NCI-H187 treated with DMSO at 0.1 percent for 48 hours (cell line): ENCODE measurements around the gene GPI.
A peak's percentile ranks its signal among the peaks of the same experiment; 100 is the strongest.
"Not testable (repeated sequence)": the region's sequence is repeated elsewhere in the genome, so short reads cannot be mapped to it uniquely, and the experiment has no call there.

Experiments
- DNase-seq: peaks from one replicate; lab custom pipeline; 2025; lab: John Stamatoyannopoulos, UW

Gene GPI

DNA sequence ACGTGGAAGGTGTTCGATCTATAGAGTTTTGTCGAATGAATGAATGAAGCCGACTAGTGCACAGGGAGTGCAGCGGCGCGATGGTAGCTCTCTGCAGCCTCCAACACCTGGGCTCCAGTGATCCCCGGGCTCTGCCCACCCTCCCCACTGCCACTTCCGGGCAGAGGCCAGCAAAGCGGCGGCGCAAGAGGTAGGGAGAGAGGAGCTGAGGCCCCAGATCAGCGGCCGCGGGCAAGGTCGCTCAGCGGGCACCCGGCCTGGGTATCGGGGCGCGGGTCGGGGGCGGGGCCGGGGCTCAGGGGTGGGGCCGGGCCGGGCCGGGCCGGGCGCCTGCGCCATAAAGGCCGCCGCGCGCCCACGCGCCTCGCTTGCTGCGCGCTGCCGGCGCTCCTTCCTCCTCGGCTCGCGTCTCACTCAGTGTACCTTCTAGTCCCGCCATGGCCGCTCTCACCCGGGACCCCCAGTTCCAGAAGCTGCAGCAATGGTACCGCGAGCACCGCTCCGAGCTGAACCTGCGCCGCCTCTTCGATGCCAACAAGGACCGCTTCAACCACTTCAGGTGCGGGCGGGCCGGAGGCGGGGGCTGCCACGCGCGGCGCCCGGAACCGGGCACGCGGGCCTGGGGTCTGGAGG is at the start of gene GPI:
Gene GPI, plus strand, starts transcription at position 367 of the 633 bp plus-strand sequence. Its CDS starts 71 bp downstream, at position 438.
- peak; percentile 34 for DNase-seq

DNA sequence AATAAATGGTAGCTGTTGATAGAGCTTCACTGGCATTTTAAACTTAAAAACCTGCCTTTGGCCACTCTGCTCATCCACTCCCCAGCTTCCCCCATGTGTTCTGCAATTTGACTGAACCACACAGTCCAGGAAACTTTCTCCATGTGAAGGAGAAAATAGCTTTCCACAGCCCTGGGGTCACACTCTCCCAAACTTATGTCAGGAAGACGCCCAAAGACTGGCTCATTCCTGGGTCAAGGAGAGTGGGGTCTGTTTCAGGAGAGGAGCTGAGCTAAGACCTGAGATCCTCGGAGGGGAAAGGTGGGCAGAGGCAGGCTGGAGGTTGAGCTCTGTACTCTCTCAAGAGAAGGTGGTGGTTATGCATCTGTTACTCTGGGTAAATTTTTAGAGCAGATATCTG is 48.7 kb upstream of the GPI start:
- DNase-seq: no peak

DNA sequence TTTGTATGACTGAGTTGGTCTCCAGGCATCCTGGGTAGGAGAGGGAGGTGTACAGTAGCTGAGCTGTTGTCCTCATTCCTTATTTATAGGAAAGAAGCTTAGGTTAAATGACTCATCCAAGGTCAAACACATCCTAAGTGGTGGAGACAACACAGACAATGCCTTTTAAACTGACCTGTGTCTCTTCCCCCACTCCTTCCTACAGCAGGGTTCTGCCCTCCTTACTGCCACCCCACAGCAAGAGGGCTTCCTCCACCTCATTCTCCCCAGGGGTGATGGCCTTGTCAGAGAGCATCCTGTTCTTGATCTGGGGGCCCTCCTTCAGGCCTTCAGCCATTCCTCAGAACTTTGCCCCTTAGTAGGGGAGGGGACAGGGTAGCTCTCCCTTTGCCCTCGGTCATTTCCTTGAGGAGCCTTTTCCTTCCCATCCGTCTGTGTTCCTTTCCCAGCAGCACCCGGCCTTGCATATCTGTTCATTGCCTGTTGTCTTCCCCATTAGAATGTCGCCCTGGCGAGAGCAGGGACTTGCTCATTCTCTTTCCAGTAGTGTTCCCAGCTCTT is 48.2 kb upstream of the GPI start:
- no peak for DNase-seq

DNA sequence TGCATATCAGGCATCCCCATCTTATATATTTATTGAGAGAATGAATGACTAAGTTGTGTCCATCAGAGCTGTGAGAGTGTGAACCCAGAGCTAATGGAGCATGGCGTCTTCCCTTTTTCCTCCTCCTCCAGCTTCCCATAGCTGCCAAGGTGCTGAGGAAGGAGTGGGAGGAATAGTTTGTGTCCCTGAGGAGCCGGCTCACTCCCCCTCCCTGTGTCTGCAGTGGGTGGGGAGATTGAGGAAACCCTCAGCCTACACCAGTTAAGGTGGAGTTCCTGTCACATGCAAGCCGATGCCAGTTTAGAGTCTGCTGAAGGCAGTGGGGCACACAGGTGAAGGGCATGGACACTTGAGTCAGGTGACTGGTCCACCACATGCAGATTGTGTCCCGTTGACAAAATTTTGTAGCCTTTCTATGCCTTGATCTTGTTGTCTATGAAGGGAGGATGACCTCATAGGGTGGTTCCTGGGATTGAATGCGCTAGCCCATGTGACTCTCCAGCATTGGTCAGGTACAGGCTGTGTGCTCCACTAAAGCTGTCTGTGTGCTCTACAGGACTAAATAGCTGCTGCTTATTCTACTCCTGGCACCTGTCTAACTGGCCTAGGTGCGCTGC is 47.6 kb upstream of the GPI start:
- DNase-seq: no peak

DNA sequence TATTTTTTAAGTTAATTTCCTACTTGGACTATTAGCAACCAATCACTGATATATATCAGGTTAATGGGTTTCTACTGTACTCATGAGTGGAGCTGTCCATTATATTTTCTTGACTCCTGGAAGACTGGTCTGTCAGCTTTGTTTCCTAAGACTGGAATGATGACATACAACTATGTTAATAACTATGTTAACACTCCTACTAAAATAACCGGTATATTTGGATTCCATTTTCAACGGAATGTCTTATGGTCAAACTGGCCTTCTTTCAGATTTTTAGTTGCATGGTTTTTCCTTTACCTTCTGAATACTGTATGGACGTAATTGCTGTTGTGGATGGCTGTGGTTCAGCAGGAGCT is 45.8 kb upstream of the GPI start:
- DNase-seq: no peak

DNA sequence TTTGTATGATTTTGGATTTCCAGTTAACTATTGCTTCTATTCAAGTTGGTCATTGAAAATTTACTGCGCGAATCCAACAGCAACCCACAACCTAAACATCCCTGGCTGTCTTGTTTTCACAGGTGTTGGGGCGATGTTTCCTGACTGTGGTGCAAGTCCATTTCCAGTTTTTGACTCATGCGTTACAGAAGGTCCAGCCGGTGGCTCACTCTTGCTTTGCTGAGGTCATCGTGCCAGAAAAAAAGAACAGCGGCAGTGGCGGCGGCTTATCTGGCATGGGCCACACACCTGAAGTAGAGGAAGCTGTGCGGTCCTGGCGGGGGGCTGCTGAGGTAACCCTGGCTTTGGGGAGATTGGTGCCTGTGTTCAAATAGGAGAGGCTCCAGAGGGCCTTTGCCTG is 45.2 kb upstream of the GPI start:
- no peak for DNase-seq

DNA sequence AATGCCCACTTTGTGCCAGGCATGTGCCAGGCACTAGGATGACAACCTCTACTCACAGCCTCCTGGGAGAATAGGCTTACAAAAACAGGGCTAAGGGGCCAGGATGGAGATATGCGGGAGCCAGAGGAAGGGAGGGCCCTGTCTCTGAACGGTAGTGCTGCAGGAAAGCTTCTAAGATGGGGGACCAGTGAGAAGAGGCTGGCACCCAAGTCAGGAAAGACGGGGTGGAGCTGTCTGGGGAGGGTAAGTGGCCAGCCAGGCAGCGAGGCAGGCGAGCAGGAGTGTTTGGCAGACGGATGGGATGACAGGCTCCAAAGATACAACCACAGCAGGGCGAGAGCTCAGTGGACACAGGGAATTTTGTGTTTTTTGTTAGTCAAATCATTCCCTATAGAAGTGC is 44.7 kb upstream of the GPI start:
- no peak for DNase-seq

DNA sequence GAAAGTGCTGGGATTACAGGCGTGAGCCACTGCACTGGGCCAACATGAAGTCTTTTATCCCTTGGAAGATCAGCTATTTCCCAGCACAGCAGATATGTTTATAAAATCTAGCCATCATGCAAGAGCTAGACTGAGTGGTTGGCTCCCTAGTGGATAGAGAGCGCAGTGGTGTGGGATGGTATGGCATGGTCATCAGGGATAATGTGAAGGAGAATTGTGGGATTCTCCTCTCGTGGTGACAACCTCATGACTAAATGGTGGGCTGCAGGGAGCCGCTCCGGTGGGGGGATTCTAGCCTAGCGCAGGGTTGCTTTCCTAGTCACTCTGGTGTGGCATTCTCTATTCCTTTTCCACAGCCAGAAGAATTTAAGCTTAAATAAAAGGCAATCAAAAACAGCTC is 43.3 kb upstream of the GPI start:
- DNase-seq: no peak

DNA sequence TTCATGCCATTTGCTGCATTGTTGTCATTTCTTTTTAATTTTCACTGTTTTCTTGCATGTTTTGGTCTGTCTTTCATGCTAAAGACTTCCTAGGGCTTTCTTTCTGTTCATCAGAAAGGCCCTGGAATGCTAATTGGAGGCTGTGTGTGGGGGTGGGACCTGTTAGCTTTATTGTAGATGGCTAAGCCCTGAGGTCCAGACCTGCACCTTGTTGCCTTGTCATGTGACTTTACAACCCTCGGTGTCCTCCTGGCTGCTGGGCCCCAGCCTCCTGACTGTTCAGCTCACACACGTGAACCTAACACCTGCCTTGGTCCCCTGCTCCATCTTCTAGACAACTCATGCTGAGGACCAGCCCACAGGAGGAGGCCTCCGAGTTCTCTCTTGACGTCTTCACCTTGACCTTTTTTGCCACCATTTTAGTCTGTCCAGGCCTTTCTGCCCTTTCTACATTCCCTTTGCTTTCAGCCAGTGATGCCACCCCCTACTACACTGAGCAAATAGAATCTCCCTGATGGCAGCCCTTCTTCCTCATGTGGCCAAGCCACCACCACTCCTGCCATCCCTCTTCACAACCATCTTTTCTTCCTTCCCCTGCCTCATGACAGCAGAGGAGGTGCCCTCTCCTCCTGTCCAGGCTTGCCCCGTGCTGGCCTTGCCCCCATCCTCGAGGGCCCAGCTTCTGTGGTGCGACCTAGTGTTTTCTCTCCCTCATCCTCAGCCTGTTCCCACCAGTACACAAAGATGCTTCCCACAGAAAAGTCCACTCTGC is 41.4 kb upstream of the GPI start:
- DNase-seq: no peak

DNA sequence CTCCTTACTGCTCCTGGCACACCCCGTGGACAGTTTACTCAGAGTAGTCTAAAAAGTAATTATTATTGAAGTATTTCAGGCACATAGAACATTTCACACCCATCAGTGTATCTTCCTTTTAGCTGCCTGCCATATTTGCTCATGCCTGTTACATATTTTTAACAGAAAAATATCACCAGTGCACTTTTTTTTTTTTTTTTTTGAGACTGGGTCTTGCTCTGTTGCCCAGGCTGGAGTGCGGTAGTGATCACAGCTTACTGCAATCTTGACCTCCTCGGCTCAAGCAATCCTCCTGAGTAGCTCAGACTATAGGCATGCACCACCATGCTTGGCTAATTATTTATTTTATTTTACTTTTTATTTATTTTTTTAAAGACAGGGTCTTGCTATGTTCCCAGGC is 40.7 kb upstream of the GPI start:
- no peak for DNase-seq

DNA sequence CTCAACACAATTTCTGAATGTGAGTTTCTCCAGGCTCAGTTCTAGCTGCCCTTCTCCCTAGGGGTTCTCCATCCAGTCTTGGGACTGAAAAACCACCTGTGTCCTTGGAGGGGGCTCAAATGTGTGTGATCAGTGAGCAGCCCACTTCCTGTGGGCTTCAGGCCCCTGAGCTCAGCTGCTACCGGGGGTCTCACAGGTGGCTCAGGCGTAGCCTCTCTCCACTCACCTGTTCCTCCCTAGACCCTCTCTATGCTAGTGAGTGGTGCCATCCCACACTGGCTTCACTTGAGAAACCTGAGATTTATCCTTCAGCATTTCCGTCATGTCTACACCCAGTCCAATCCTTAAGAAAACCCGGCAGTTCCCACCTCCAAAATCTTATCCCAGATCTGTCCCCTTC is 39.8 kb upstream of the GPI start:
- DNase-seq: no peak

DNA sequence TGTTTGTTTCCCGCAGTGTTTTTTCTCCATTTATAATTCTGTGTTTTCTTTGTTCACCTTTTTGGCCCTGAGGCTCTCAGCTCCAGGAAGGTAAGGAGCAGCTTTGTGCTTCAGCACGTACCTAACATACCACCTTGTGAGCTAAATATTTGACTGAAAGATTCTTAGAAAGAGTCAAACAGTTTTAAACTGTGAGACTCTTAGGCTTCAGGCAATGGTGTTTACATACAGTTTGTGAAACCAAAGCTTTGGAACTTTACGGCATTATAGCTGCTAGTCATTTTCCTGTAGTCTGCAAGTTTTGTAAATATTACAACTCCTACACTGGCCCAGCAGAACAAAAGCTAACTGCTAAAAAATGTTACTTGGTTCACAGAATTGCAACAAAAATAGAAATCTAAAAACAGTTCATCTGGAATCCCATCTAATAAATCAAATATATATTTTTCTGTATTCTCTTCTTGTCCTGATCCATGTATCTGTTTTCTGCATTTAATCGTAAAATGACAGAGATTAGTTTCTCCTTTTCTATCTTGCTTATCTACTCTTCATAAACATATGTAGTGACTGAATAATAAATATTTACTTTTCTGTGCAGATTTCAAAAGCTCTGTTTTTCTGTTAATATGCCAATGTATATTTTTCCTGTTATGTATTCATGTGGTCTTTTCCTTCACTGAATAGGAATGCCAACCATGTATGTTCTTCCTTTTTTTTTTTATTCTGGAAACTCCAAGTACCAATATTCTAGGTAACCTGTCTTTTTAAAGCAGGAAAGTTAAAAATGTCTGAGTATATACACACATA is 38.8 kb upstream of the GPI start:
- no peak for DNase-seq

DNA sequence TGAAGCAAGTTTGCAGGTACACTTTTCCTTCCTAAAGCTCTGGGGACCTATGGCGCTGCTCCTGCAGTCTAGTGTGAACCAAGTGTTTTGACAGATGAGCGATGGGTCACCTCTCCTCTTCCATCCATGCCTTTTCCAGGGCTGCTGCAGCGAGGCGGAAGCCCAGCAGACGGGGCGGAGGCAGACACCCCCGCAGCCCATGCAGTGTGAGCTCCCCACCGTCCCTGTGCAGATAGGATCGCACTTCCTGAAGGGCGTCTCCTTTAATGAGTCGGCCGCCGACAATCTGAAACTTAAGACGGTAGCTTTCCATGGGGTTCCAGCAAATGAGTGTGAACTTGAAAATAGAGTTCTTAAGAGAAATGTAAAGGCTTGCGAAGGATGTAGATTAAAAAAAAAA is 37.1 kb upstream of the GPI start:
- no peak for DNase-seq

DNA sequence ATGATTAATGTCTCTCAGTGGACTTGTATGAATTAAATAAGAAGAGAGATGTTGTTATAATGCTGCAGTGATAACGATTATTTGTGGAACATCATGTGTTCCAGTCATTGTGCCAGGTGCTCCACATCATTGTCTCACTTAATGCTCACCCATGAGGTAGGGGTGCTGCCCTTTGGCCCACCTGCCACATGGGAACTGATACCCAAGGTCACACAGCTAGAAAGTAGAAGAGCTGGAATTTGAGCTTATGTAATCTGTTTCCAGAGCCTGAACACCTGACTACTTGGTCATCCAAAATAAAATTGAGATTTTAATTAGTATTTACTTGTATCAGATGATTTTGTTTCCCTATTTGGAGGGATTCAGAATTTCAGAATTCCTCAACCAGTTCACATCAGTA is 36.0 kb upstream of the GPI start:
- no peak for DNase-seq

DNA sequence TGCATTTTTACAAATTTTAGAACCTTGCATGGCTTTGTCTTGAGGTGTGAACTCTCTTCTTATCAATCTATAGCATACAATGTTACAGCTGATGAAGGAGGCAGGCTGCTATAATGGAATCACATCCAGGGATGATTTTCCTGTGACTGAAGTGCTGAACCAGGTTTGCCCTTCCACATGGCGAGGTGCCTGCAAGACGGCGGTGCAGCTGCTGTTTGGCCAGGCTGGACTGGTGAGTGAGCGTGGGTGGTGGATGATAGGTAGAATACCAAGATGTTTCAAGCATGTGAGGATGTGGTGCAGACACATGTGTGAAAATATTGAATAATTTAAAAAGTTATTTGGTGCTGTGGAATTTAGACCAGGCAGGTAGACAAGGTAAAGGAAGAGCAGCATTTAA is 34.9 kb upstream of the GPI start:
- DNase-seq: no peak

DNA sequence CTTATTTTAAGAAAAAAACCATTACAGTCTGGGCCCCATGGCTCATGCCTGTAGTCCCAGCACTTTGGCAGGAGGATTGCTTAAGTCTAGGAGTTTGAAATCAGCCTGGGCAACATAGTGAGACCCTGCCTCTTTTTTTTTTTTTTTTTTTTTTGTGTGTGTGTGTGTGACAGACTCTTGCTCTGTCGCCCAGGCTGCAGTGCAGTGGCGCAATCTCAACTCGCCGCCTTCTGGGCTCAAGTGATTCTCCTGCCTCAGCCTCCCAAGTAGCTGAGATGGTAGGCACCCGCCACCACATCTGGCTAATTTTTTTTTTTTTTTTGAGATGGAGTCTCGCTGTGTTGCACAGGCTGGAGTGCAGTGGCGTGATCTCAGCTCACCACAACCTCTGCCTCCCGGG is 34.4 kb upstream of the GPI start:
- not testable (repeated sequence) for DNase-seq

DNA sequence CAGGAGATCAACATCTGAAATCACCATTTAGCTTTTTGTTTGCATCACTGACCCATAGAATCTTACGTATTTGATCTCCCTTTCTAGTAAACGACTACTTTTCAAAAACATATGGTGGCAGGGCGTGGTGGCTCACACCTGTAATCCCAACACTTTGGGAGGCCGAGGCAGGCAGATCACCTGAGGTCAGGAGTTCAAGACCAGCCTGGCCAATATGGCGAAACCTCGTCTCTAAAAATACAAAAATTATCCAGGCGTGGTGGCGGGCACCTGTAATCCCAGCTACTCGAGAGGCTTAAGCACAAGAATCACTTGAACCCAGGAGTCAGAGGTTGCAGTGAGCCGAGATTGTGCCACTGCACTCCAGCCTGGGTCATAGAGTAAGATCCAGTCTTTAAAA is 33.4 kb upstream of the GPI start:
- DNase-seq: not testable (repeated sequence)

DNA sequence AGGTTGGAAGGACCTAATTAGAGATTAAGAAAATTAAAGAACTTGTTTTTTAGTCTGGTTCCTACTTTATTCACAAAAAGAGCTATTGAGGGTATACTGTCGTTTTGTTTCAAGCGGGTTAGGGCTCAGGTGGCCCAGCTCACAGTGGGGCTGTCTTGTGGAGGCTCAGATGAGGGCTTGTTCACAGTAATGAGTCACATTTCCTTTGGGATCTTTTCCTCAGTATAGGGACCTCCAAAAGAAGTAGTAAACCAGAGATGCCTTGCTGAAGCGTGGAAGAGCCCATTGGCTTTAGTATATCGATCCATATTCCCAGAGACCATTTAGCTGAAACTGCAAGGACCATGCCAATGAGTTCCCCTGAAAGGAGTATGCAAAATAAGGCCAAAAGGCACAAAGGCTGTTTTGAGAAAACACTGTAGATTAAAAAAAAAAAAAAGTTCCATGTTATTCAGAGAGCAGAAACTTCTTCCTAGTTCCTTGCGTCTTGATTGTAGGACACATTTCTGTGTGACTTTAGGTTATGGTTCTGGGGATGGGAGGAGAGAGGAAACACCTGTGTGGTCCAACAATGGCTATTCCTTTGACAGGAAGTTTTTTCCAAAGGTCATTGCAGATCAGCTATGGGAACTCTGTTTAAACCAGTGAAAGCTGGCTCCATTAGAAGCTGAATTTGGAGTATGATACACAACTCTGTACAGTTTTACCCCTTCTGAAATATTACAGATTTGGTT is 32.8 kb upstream of the GPI start:
- no peak for DNase-seq

DNA sequence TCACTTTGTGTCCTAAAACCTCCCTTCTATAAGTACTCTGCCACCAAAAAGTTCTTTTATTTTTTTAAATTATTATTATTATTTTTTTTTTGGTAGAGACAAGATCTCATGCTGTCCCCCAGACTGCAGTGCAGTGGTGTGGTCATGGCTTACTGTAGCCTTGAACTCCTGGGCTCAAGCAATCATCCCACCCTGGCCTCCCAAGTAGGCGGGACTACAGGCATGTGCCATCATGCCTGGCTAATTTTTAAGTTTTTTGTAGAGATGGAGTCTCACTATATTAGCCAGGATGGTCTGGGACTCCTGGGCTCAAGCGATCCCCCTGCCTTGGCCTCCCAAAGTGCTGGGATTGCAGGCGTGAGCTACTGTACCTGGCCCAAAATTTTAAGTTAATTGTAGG is 29.1 kb upstream of the GPI start:
- no peak for DNase-seq

DNA sequence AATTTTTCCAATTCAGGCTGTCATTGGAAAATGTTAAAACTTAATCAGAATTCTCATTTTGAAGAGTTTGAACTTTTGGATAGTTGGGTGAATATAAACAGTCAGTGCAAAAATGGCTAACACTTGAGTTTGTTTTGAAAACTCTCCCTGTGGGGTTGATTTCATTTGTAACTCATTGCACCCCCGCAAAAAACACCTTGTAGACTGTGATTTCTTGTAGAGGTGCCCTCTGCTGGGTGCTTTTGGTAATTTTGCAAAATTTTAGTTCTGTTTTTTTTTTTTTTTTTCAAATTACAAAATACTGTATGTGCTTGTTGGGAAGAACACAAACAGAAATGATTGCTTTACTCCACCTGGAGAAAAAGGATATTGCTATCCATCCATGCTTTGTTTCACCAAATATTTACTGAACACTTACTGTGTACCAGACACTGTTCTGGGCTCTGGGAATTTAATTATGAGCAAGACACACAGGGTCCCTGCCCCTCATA is 28.2 kb upstream of the GPI start:
- no peak for DNase-seq

DNA sequence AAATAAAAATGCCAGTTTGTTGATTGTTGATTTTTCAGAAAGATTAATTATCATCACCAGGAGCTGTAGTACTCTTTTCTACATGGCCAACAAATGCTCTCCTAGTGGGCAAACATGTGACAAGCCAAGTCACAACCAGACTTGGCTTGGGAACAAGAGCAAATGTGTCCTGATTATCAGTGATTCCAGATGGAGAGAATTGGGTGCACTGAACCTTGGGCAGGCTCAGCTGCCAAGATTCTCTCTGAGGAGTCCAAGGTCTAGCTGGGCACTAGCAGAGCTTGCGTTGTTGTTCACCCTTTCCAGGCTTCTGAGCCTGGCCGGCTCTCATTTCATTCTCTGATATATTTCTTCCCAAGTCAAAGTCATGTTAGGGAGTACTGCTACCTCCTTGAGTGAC is 27.3 kb upstream of the GPI start:
- no peak for DNase-seq
